ENCODE data around the gene ARRDC1.
"Not testable (repeated sequence)": the region's sequence is repeated elsewhere in the genome, so short reads cannot be mapped to it uniquely, and the experiment has no call there.

Gene ARRDC1

DNA sequence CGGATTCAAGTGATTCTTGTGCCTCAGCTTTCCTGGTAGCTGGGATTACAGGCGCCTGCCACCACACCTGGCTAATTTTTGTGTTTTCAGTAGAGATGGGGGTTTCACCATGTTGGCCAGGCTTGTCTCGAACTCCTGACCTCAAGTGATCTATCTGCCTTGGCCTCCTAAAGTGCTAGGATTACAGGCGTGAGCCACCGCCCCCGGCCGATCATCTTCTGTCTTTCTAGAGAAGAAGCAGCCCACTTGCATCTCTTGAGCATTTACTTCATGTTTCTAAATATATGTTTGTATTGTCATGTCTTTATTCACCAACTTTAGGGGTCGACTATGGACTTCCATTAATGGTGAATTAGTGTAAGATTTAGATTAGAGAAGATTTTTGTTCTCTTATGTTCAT, 16.7 kb downstream of the ARRDC1 start:
- WGBS (ENCODE audit: insufficient coverage, insufficient read length): no CpG with 5 or more reads among the region's 8 CpGs
- not testable (repeated sequence) for H3K9me3 ChIP-seq (ENCODE audit: control insufficient read depth, insufficient read depth, low read length); H3K27ac ChIP-seq (ENCODE audit: low read length); H3K4me3 ChIP-seq (ENCODE audit: low read length); DNase-seq (ENCODE audit: low read depth, low spot score); H3K27me3 ChIP-seq (ENCODE audit: control insufficient read depth, insufficient read depth, low read length); H3K36me3 ChIP-seq (ENCODE audit: control insufficient read depth, insufficient read depth, low read length); H3K4me1 ChIP-seq (ENCODE audit: control insufficient read depth, insufficient read depth, low read length)

DNA sequence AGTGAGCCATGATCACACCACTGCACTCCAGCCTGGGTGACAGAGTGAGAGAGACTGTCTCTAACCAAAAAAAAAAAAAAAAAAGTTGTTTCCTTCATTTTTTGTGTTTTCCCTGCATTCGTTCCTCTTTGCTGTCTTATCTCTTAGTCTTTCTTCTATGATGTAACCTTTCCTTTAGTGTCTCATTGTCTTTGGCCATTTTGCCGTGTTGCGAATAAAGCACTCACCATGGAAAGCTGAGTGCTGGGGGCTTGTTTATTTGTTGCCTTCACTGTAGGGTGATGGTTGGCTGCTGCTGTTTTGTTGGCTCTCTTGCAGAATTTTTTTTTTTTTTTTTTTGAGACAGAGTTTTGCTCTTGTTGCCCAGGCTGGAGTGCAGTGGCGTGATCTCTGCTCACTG, 21.0 kb downstream of the ARRDC1 start:
- Histone ChIP-seq H3K27ac (ENCODE audit: low read length) (no peak overlapping the region), H3K4me3 (ENCODE audit: low read length) (no peak overlapping the region), H3K9me3 (ENCODE audit: control insufficient read depth, insufficient read depth, low read length) (no peaks in the 10 kb centered on the region), H3K36me3 (ENCODE audit: control insufficient read depth, insufficient read depth, low read length) (no peaks in the 10 kb centered on the region), H3K4me1 (ENCODE audit: control insufficient read depth, insufficient read depth, low read length) (peaks cover 1% of the 10 kb centered on the region; the same call in 1 of the 2 replicates), H3K27me3 (ENCODE audit: control insufficient read depth, insufficient read depth, low read length) (no peaks in the 10 kb centered on the region)
- no CpG with 5 or more reads among the region's 4 CpGs for WGBS (ENCODE audit: insufficient coverage, insufficient read length)
- no peak for DNase-seq (ENCODE audit: low read depth, low spot score)

DNA sequence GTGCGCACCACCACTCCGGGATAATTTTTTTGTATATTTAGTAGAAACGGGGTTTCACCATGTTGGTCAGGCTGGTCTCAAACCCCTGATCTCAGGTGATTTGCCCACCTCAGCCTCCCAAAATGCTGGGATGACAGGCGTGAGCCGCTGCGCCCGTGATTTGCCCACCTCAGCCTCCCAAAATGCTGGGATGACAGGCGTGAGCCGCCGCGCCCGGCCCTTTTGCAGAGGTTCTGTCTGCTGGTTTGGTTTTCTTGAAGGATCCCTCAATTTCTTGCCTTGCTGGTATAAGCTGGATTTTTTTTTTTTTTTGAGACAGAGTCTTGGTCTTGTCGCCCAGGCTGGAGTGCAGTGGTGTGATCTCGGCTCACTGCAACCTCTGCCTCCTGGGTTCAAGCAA, 21.9 kb downstream of the ARRDC1 start:
- not testable (repeated sequence) for H3K27ac ChIP-seq (ENCODE audit: low read length); H3K9me3 ChIP-seq (ENCODE audit: control insufficient read depth, insufficient read depth, low read length); H3K27me3 ChIP-seq (ENCODE audit: control insufficient read depth, insufficient read depth, low read length); H3K36me3 ChIP-seq (ENCODE audit: control insufficient read depth, insufficient read depth, low read length); H3K4me1 ChIP-seq (ENCODE audit: control insufficient read depth, insufficient read depth, low read length); H3K4me3 ChIP-seq (ENCODE audit: low read length); DNase-seq (ENCODE audit: low read depth, low spot score)
- WGBS (ENCODE audit: insufficient coverage, insufficient read length): no CpG with 5 or more reads among the region's 14 CpGs

DNA sequence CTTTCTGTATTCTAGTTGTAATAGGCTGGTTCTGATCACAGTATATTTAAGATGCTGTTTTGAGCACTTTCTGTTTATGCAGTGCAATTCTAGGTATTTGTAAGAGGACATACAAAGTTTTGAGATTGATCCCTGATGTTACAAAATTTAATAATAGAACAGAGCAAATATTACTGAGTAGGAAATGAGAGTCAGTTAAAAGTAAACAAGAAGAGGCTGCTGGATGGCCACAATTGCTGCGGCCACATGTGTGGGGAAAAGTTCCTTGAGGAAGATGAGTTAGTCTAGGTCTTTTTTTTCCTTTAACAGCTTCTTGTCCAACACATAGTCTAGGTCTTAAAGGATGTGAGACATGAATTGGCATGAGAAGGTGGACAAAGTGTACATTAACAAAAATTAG, 24.6 kb downstream of the ARRDC1 start:
- H3K4me3 ChIP-seq (ENCODE audit: low read length): no peak overlapping the region
- DNase-seq (ENCODE audit: low read depth, low spot score): no peak
- no CpG with 5 or more reads among the region's 1 CpG for WGBS (ENCODE audit: insufficient coverage, insufficient read length)
- no peaks in the 10 kb centered on the region for H3K36me3 ChIP-seq (ENCODE audit: control insufficient read depth, insufficient read depth, low read length)
- H3K27ac ChIP-seq (ENCODE audit: low read length): no peak overlapping the region
- peaks cover 1% of the 10 kb centered on the region; the same call in 1 of the 2 replicates for H3K4me1 ChIP-seq (ENCODE audit: control insufficient read depth, insufficient read depth, low read length)
- no peaks in the 10 kb centered on the region for H3K27me3 ChIP-seq (ENCODE audit: control insufficient read depth, insufficient read depth, low read length)
- no peaks in the 10 kb centered on the region for H3K9me3 ChIP-seq (ENCODE audit: control insufficient read depth, insufficient read depth, low read length)

DNA sequence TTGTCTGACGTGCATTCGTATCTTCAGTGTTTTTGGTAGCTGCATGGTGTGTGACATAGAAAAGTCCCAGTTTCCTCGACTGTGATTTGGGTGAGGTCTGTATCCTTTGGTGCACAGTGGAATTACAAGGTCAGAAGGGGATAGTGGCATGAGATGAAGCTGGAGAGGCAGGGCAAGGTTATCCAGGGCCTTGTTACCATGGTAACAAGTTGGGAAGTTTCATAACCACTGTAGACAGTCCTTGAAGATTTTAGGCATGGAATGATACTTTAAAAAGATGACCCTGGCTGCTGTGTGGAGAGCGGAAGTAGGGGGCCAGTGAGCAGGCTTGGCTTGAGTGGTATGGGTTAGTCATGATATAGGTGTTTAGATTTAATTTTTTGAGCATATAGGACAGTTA, 25.2 kb downstream of the ARRDC1 start:
- no peak for DNase-seq (ENCODE audit: low read depth, low spot score)
- WGBS (ENCODE audit: insufficient coverage, insufficient read length): no CpG with 5 or more reads among the region's 4 CpGs
- H3K4me1 ChIP-seq (ENCODE audit: control insufficient read depth, insufficient read depth, low read length): peaks cover 1% of the 10 kb centered on the region; the same call in 1 of the 2 replicates
- no peak overlapping the region for H3K27ac ChIP-seq (ENCODE audit: low read length)
- H3K4me3 ChIP-seq (ENCODE audit: low read length): no peak overlapping the region
- no peaks in the 10 kb centered on the region for H3K9me3 ChIP-seq (ENCODE audit: control insufficient read depth, insufficient read depth, low read length)
- H3K36me3 ChIP-seq (ENCODE audit: control insufficient read depth, insufficient read depth, low read length): no peaks in the 10 kb centered on the region
- no peaks in the 10 kb centered on the region for H3K27me3 ChIP-seq (ENCODE audit: control insufficient read depth, insufficient read depth, low read length)

DNA sequence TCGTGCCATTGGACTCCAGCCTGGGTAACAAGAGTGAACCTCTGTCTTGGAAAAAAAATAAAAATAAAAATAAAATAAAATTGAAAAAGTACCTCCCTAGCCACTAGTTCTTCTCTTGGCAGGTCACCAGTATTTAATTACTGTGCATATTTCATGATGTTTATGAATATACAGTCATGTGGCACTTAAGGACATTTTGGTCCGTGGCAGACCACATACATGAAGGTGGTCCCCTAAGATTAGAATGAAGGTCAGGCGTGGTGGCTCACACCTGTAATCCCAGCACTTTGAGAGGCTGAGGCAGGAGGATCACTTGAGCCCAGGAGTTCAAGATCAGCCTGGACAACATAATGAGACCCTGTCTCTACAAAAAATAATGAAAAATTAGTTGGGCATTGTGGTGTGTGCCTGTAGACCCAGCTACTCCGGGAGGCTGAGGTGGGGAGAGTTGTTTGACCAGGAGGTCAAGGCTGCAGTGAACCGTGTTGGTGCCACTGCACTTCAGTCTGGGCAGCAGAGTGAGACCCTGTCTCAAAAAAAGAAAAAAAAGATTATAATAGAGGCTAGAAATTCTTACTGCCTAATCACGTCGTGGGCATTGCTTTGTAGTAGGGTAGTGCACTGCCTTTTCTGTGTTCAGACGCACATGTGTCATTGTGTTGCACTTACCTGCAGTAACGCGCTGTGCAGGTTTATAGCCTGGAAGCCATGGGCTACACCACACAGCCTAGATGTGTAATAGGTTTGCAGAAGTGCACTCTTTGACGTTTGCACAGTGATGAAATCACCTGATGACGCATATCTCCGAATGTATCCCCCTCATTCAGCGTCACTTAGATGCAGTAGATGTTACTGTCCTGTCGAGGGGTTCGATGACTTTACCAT, 26.1 kb downstream of the ARRDC1 start:
- H3K27ac ChIP-seq (ENCODE audit: low read length): no peak overlapping the region
- H3K9me3 ChIP-seq (ENCODE audit: control insufficient read depth, insufficient read depth, low read length): no peaks in the 10 kb centered on the region
- no peaks in the 10 kb centered on the region for H3K27me3 ChIP-seq (ENCODE audit: control insufficient read depth, insufficient read depth, low read length)
- no peak for DNase-seq (ENCODE audit: low read depth, low spot score)
- H3K4me1 ChIP-seq (ENCODE audit: control insufficient read depth, insufficient read depth, low read length): peaks cover 1% of the 10 kb centered on the region; the same call in 1 of the 2 replicates
- H3K36me3 ChIP-seq (ENCODE audit: control insufficient read depth, insufficient read depth, low read length): no peaks in the 10 kb centered on the region
- no peak overlapping the region for H3K4me3 ChIP-seq (ENCODE audit: low read length)
- whole genome bisulfite sequencing (ENCODE audit: insufficient coverage, insufficient read length): no CpG with 5 or more reads among the region's 16 CpGs

DNA sequence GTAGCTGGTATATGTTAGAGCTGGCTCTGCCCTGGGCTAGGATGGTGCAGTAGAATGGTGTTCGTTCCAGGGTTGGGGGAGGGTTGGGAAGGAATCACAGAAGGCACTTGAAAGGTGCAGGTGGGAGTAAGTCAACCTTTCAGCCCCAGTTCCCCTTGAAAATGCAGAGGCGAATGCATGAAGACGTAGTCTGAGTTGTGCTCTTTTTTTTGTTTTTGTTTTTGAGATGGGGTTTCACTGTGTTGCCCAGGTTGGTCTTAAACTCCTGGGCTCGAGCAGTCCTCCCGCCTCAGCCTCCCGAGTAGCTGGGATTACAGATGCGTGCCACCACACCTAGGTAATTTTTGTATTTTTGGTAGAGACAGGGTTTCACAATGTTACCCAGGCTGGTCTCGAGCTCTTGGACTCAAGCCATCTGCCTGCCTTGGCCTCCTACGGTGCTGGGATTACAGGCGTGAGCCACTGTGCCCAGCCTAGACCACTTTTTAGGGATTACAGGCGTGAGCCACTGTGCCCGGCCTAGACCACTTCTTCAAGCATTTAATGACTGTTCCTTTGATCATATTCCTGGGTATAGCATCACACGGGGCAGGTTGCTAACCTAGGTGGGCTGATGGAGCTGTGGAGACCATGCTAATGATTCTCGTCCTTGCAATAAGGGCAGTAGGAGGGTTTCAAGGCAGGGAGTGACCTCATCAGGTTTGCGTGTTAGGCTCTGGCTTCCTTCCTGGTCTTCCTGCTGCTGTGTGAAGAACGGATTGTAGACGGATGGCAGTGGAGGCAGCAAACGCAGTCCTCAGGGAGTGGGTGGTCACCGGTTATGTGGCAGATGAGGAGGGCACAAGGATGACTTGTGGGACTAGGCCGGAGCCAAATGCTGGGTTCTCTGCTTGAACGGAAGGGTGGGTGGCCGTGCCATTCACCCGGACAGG, 27.0 kb downstream of the ARRDC1 start:
- Histone ChIP-seq H3K36me3 (ENCODE audit: control insufficient read depth, insufficient read depth, low read length) (no peaks in the 10 kb centered on the region), H3K27ac (ENCODE audit: low read length) (no peak overlapping the region), H3K9me3 (ENCODE audit: control insufficient read depth, insufficient read depth, low read length) (no peaks in the 10 kb centered on the region), H3K4me3 (ENCODE audit: low read length) (no peak overlapping the region), H3K27me3 (ENCODE audit: control insufficient read depth, insufficient read depth, low read length) (no peaks in the 10 kb centered on the region), H3K4me1 (ENCODE audit: control insufficient read depth, insufficient read depth, low read length) (peaks cover 1% of the 10 kb centered on the region; the same call in 1 of the 2 replicates)
- no peak for DNase-seq (ENCODE audit: low read depth, low spot score)
- no CpG with 5 or more reads among the region's 23 CpGs for WGBS (ENCODE audit: insufficient coverage, insufficient read length)

DNA sequence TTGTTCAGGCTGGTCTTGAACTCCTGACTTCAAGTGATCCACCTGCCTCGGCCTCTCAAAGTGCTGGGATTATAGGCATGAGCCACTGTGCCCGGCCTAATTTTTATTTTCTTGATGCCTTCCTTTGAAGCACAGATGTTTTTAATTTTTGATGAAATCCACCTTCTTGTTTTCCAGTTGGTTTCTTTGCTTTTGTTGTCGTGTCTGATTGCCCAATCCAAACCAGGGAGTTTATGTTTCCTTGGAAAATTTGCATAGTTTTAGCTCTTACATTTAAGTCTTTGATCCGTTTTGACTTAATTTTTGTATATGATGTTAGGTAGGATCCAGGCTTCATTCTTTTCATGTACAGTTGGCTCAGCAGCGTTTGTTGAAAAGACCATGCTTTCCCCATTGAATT, 28.5 kb downstream of the ARRDC1 start:
- Histone ChIP-seq H3K27me3 (ENCODE audit: control insufficient read depth, insufficient read depth, low read length) (no peaks in the 10 kb centered on the region), H3K4me1 (ENCODE audit: control insufficient read depth, insufficient read depth, low read length) (no peaks in the 10 kb centered on the region), H3K27ac (ENCODE audit: low read length) (no peak overlapping the region), H3K9me3 (ENCODE audit: control insufficient read depth, insufficient read depth, low read length) (no peaks in the 10 kb centered on the region), H3K4me3 (ENCODE audit: low read length) (no peak overlapping the region), H3K36me3 (ENCODE audit: control insufficient read depth, insufficient read depth, low read length) (no peaks in the 10 kb centered on the region)
- DNase-seq (ENCODE audit: low read depth, low spot score): no peak
- WGBS (ENCODE audit: insufficient coverage, insufficient read length): no CpG with 5 or more reads among the region's 5 CpGs

DNA sequence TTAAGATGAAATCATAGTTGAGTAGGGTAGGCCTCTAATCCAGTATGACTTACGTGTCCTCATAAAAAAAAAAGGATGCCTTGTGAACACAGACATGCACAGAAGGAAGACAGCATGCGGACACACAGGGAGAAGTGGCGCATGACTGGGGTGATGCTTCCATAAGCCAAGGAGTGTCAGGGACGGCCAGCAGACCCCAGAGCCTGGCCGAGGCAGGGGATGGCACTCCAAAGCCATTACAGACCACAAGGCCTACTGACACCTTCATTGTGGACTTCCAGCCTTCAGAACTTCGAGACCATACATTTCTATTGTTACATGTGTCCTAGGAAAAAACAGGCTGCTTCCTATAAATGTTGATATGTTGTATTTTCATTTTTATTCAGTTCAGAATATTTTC, 33.2 kb downstream of the ARRDC1 start:
- Histone ChIP-seq H3K9me3 (ENCODE audit: control insufficient read depth, insufficient read depth, low read length) (no peaks in the 10 kb centered on the region), H3K4me3 (ENCODE audit: low read length) (no peak overlapping the region), H3K36me3 (ENCODE audit: control insufficient read depth, insufficient read depth, low read length) (no peaks in the 10 kb centered on the region), H3K27me3 (ENCODE audit: control insufficient read depth, insufficient read depth, low read length) (no peaks in the 10 kb centered on the region), H3K4me1 (ENCODE audit: control insufficient read depth, insufficient read depth, low read length) (no peaks in the 10 kb centered on the region), H3K27ac (ENCODE audit: low read length) (no peak overlapping the region)
- no peak for DNase-seq (ENCODE audit: low read depth, low spot score)
- WGBS (ENCODE audit: insufficient coverage, insufficient read length): no CpG with 5 or more reads among the region's 6 CpGs

DNA sequence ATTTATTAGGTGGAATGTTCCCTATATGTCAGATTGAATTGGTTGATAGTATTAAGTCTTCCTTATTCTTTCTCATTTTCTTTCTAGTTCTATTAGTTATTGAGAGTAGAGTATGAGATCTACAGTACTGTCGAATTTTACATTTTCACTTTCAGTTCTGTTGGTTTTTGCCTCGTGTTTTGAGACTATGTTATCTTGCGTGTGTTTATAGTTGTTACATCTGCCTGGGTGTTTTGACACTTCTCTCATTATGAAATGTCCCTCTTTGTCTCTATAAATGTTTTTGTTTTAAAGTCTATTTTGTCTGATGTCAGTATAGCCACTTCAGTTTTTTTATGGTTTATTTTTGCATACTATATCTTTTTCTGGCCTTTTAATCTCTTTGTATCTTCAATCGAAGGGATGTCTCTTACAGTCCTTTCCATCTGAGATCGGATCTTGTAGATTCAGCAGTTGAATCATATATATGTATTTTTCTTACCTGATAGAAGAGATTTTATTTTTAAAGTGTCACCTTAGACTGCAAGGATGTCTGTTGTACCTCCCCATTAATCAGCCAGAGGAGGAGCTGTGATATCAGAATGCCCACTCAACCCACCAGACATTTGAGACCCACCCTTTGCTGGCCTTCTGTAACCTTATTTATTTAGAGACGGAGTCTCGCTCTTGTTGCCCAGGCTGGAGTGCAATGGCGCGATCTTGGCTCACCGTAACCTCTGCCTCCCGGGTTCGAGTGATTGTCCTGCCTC, 34.0 kb downstream of the ARRDC1 start:
- no peaks in the 10 kb centered on the region for H3K4me1 ChIP-seq (ENCODE audit: control insufficient read depth, insufficient read depth, low read length)
- no peaks in the 10 kb centered on the region for H3K27me3 ChIP-seq (ENCODE audit: control insufficient read depth, insufficient read depth, low read length)
- H3K36me3 ChIP-seq (ENCODE audit: control insufficient read depth, insufficient read depth, low read length): no peaks in the 10 kb centered on the region
- DNase-seq (ENCODE audit: low read depth, low spot score): no peak
- H3K4me3 ChIP-seq (ENCODE audit: low read length): no peak overlapping the region
- WGBS (ENCODE audit: insufficient coverage, insufficient read length): no CpG with 5 or more reads among the region's 12 CpGs
- no peaks in the 10 kb centered on the region for H3K9me3 ChIP-seq (ENCODE audit: control insufficient read depth, insufficient read depth, low read length)
- no peak overlapping the region for H3K27ac ChIP-seq (ENCODE audit: low read length)
